HEK293 (cell line): ENCODE results near the gene HMCN2.

ENCODE experiments used
- CTCF ChIP-seq: fragments of 450-650 bp; formaldehyde crosslinking; IDR thresholded peaks from 2 replicates; pipeline ENCODE4 v1.5.1; 2016; ENCODE audit warnings: missing biosample characterization, missing genetic modification characterization
- TCF7L2 ChIP-seq: IDR thresholded peaks from 2 replicates; pipeline ENCODE4 v1.6.1; 2011; ENCODE audit warnings: low read depth, mild to moderate bottlenecking, inconsistent platforms, low read length, moderate library complexity, borderline replicate concordance
- ZBTB20 ChIP-seq: fragments of 450-650 bp; formaldehyde crosslinking; IDR thresholded peaks from 2 replicates; pipeline ENCODE4 v1.5.1; 2016; ENCODE audit warnings: missing biosample characterization, missing genetic modification characterization
- ZBTB7A ChIP-seq: fragments of 450-650 bp; formaldehyde crosslinking; IDR thresholded peaks from 2 replicates; pipeline ENCODE4 v1.5.1; 2016; ENCODE audit warnings: low read depth, missing biosample characterization, missing genetic modification characterization
- ZNF121 ChIP-seq: fragments of 450-650 bp; formaldehyde crosslinking; IDR thresholded peaks from 2 replicates; pipeline ENCODE4 v1.5.1; 2016; ENCODE audit warnings: missing biosample characterization, missing genetic modification characterization
- ZNF76 ChIP-seq: fragments of 450-650 bp; formaldehyde crosslinking; IDR thresholded peaks from 2 replicates; pipeline ENCODE4; 2016; ENCODE audit warnings: low read depth, missing biosample characterization, missing genetic modification characterization, borderline replicate concordance
- TF ChIP-seq, protein P1 (sequence below): fragments of 450-650 bp; formaldehyde crosslinking; IDR thresholded peaks from 2 replicates; pipeline ENCODE4 v1.5.1; 2016; ENCODE audit warnings: missing biosample characterization, missing genetic modification characterization, low read depth

- no peak for TF ChIP-seq ZNF76
- TF ChIP-seq ZBTB7A (tag by site-specific recombination) = no peak
- no peak for TF ChIP-seq CTCF (tag by site-specific recombination)
- no peak for TF ChIP-seq TCF7L2
- TF ChIP-seq, protein P1, sequence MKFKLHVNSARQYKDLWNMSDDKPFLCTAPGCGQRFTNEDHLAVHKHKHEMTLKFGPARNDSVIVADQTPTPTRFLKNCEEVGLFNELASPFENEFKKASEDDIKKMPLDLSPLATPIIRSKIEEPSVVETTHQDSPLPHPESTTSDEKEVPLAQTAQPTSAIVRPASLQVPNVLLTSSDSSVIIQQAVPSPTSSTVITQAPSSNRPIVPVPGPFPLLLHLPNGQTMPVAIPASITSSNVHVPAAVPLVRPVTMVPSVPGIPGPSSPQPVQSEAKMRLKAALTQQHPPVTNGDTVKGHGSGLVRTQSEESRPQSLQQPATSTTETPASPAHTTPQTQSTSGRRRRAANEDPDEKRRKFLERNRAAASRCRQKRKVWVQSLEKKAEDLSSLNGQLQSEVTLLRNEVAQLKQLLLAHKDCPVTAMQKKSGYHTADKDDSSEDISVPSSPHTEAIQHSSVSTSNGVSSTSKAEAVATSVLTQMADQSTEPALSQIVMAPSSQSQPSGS (tag by site-specific recombination) = no peak
- no peak for TF ChIP-seq ZBTB20
- TF ChIP-seq ZNF121 (tag by site-specific recombination) = no peak
Observed at GRCh38 chr9:130480673-130481072, 215.1 kb downstream of the HMCN2 start.
